Spleen (tissue), 11 donors: ENCODE data around the gene GNPTG. TPM values are rescaled to one million over a fixed set of nuclear protein-coding genes. Genes with fewer than 3 reads are reported as not detected.
A peak's percentile ranks its signal among the peaks of the same experiment; 100 is the strongest.

Source experiments
- DNase-seq: peaks from one replicate; pipeline ENCODE4 v3.0.0-alpha.2; 2020
- H3K27ac ChIP-seq, 8 donors: fragments of 200-600 bp; sonication (generic) in 7 of 8; 1 replicate in 4 of 8; 2 replicates in 4 of 8; pipeline versions ENCODE4 v1.5.0 to v1.8.0; 2016 to 2021; ENCODE audit warnings: inconsistent platforms in 4 of 8, mild to moderate bottlenecking in 4 of 8, moderate library complexity in 1 of 8
- H3K27me3 ChIP-seq, 7 donors: fragments of 200-600 bp; sonication (generic) in 6 of 7; replicated peaks in 1 of 7; 1 replicate in 4 of 7; 2 replicates in 3 of 7; pipeline versions ENCODE4 v1.5.0 to v1.8.0; 2016 to 2021; ENCODE audit warnings: inconsistent platforms in 3 of 7, mild to moderate bottlenecking in 1 of 7
- H3K36me3 ChIP-seq, 6 donors: fragments of 200-600 bp; sonication (generic) in 5 of 6; 1 replicate in 4 of 6; 2 replicates in 2 of 6; pipeline versions ENCODE4 v1.5.0 to v1.8.0; 2016 to 2021; ENCODE audit warnings: inconsistent platforms in 2 of 6
- H3K4me1 ChIP-seq, 6 donors: fragments of 200-600 bp; sonication (generic) in 5 of 6; 1 replicate in 3 of 6; 2 replicates in 3 of 6; pipeline versions ENCODE4 v1.5.0 to v1.8.0; 2016 to 2021; ENCODE audit warnings: inconsistent platforms in 3 of 6
- H3K4me3 ChIP-seq, 8 donors: fragments of 200-600 bp; sonication (generic) in 7 of 8; 1 replicate in 4 of 8; 2 replicates in 4 of 8; pipeline versions ENCODE4 v1.5.0 to v1.8.0; 2016 to 2021; ENCODE audit warnings: inconsistent platforms in 4 of 8, mild to moderate bottlenecking in 4 of 8, moderate library complexity in 2 of 8
- H3K9me3 ChIP-seq, 8 donors: fragments of 200-600 bp; sonication (generic) in 7 of 8; 1 replicate in 4 of 8; 2 replicates in 4 of 8; pipeline versions ENCODE4 v1.5.0 to v1.8.0; 2016 to 2021; ENCODE audit warnings: inconsistent platforms in 4 of 8
- CTCF ChIP-seq, 11 experiments: fragments of 200-600 bp in 7 of 11; fragments of 450-650 bp in 4 of 11; sonication (generic) in 4 of 11; IDR thresholded peaks in 8 of 11; conservative IDR thresholded peaks in 3 of 11; 1 replicate in 7 of 11; 2 replicates in 4 of 11; pipeline versions ENCODE4 v1.4.0 to v1.8.0; 2016 to 2021; ENCODE audit warnings: antibody characterized with exemption in 11 of 11, inconsistent platforms in 4 of 11, mild to moderate bottlenecking in 1 of 11
- POLR2A ChIP-seq, 3 donors: fragments of 450-650 bp; IDR thresholded peaks; one replicate each; pipeline ENCODE4 v1.5.1; 2017; ENCODE audit warnings: antibody characterized with exemption in 3 of 3, mild to moderate bottlenecking in 1 of 3
- POLR2AphosphoS5 ChIP-seq, 3 donors: sonication (generic); formaldehyde crosslinking; IDR thresholded peaks; one replicate each; pipeline ENCODE4 v1.5.1; 2017; ENCODE audit warnings: antibody characterized with exemption in 3 of 3
- WGBS, 5 donors: extraction: QIAGEN DNeasy Blood & Tissue Kit in 3 of 5; methylation state at CpG; one replicate each; pipeline versions ENCODE4 v1.1.5 to v1.1.7; 2013 to 2018; 5-methylcytosine and 5-hydroxymethylcytosine counted together
- intact Hi-C: fragments of 100-400 bp; cut with DNase I; formaldehyde crosslinking; loops from one replicate; pipeline ENCODE4 v1.15.0; 2023; ENCODE audit warnings: low total_unique reads
- polyA plus RNA-seq, 3 donors: library from polyadenylated mRNA; stranded (reverse); fragments of 200-250 nt; gene quantifications; one replicate each; pipeline ENCODE4 v1.2.1, GENCODE V29; 2013
- total RNA-seq, 7 donors: library from RNA; depleted of rRNA in 3 of 7; stranded (reverse); fragments of >200 nt in 3 of 7; fragmentation: NEBNext Ultra II Directional in 4 of 7; extraction: Animal tissue kit (Norgen Biotek cat#: 25700) in 4 of 7; gene quantifications; one replicate each; pipeline versions ENCODE4 v1.1.0 to v1.2.1, GENCODE V29; 2016 to 2021
- donor health status: healthy with polysubstance abuse.
- donor health status: DM: no; HTN: no; CAD: no; lungs with moderate emphysema.
- donor health status: DM: no; HTN: no; CAD: no.
- donor health status: Bipolar disorder and iron deficiency.
- donor health status: healthy.
- donor health status: DM: no; HTN: no; CAD: no.
- donor health status: DM: yes; HTN: yes; CAD: no.

Gene GNPTG
- total and polyA plus RNA-seq, 10 donors, result 55.6 to 80.6 (median 65.4) TPM

GRCh38 chr16:1354815-1355540 lies 3.2 kb downstream of the GNPTG start:
- H3K4me1 ChIP-seq, result peaks cover 17 to 89% (median 69%) of the 10 kb centered on the region in 6 donors
- no peaks in the 10 kb centered on the region for H3K9me3 ChIP-seq
- no peak overlapping the region for H3K4me3 ChIP-seq
- DNase-seq, result no peak
- H3K36me3 ChIP-seq, result peaks cover 0 to 33% (median 7%) of the 10 kb centered on the region in 6 donors
- 87 to 90% (median 89%) methylated on average over 48 to 49 of the region's 49 CpGs for WGBS, 5 donors
- intact Hi-C loops, result no loop called here
- no peaks in the 10 kb centered on the region for H3K27me3 ChIP-seq
- no peak overlapping the region for H3K27ac ChIP-seq
- TF ChIP-seq POLR2A (IDR thresholded peaks at IDR 0.05), result no peak
- TF ChIP-seq POLR2AphosphoS5 (IDR thresholded peaks at IDR 0.05), result no peak
- TF ChIP-seq CTCF (IDR thresholded peaks at IDR 0.05 in 8 of 11, conservative IDR thresholded peaks at IDR 0.05 in 3 of 11), result no peak

GRCh38 chr16:1355591-1355990 lies 3.9 kb downstream of the GNPTG start:
- intact Hi-C loops, result no loop called here
- no peak overlapping the region for H3K4me3 ChIP-seq
- peaks cover 14 to 83% (median 64%) of the 10 kb centered on the region in 6 donors for H3K4me1 ChIP-seq
- peak overlapping the region in 2 of 8 donors; percentile 40 to 78 for H3K27ac ChIP-seq
- 85 to 90% (median 89%) methylated on average over 6 to 15 of the region's 15 CpGs for WGBS, 5 donors
- no peak for DNase-seq
- no peak for TF ChIP-seq POLR2A (IDR thresholded peaks at IDR 0.05)
- no peak for TF ChIP-seq CTCF (IDR thresholded peaks at IDR 0.05 in 8 of 11, conservative IDR thresholded peaks at IDR 0.05 in 3 of 11)
- TF ChIP-seq POLR2AphosphoS5 (IDR thresholded peaks at IDR 0.05), result peak in 1 of 3 donors; percentile 32
- no peaks in the 10 kb centered on the region for H3K27me3 ChIP-seq
- no peaks in the 10 kb centered on the region for H3K9me3 ChIP-seq
- peaks cover 0 to 33% (median 7%) of the 10 kb centered on the region in 6 donors for H3K36me3 ChIP-seq

- no peaks in the 10 kb centered on the region for H3K27me3 ChIP-seq
- DNase-seq, result no peak
- intact Hi-C loops, result no loop called here
- H3K4me3 ChIP-seq, result no peak overlapping the region
- peak in 2 of 3 donors; percentile 27 to 60 for TF ChIP-seq POLR2AphosphoS5 (IDR thresholded peaks at IDR 0.05)
- no peak for TF ChIP-seq CTCF (IDR thresholded peaks at IDR 0.05 in 8 of 11, conservative IDR thresholded peaks at IDR 0.05 in 3 of 11)
- no peak for TF ChIP-seq POLR2A (IDR thresholded peaks at IDR 0.05)
- H3K27ac ChIP-seq, result peak overlapping the region in 3 of 8 donors; percentile 8 to 78 (median 40)
- H3K4me1 ChIP-seq, result peaks cover 9 to 76% (median 57%) of the 10 kb centered on the region in 6 donors
- peaks cover 0 to 38% (median 13%) of the 10 kb centered on the region in 6 donors for H3K36me3 ChIP-seq
- WGBS, 5 donors, result 76 to 88% (median 84%) methylated on average over 20 to 33 of the region's 33 CpGs
- H3K9me3 ChIP-seq, result no peaks in the 10 kb centered on the region
Measured at GRCh38 chr16:1356061-1356900, 4.5 kb downstream of the GNPTG start.
